Neuronal stem cell (in vitro differentiated cells): ENCODE data around the gene DLGAP4.

Source experiments
- DNase-seq: peaks from one replicate; pipeline ENCODE4 v3.0.0-alpha.2; 2013; ENCODE audit warnings: low spot score
- H2AFZ ChIP-seq: one replicate; pipeline ENCODE4 v1.6.1; 2013; ENCODE audit warnings: mild to moderate bottlenecking, low read length, inconsistent platforms
- H2AK5ac ChIP-seq: 2 replicates; pipeline ENCODE4 v1.6.1; 2013; ENCODE audit warnings: low read depth, mild to moderate bottlenecking, inconsistent platforms, low read length, moderate library complexity, mixed read lengths
- H2BK120ac ChIP-seq: 2 replicates; pipeline ENCODE4 v1.6.1; 2013; ENCODE audit warnings: low read depth, mild to moderate bottlenecking, inconsistent platforms, low read length, moderate library complexity, mixed read lengths
- H2BK12ac ChIP-seq: one replicate; pipeline ENCODE4 v1.6.1; 2013; ENCODE audit warnings: low read length, inconsistent platforms
- H2BK15ac ChIP-seq: 2 replicates; pipeline ENCODE4 v1.6.1; 2013; ENCODE audit warnings: mild to moderate bottlenecking, low read length, inconsistent platforms, mixed read lengths
- H2BK5ac ChIP-seq: one replicate; pipeline ENCODE4 v1.6.1; 2013; ENCODE audit warnings: inconsistent platforms, mild to moderate bottlenecking, low read length, moderate library complexity
- H3K14ac ChIP-seq: one replicate; pipeline ENCODE4 v1.6.1; 2013; ENCODE audit warnings: low read length, inconsistent platforms
- H3K18ac ChIP-seq: 2 replicates; pipeline ENCODE4 v1.6.1; 2013; ENCODE audit warnings: low read length, inconsistent platforms
- H3K23ac ChIP-seq: 2 replicates; pipeline ENCODE4 v1.6.1; 2013; ENCODE audit warnings: low read depth, mild to moderate bottlenecking, mixed read lengths, low read length, inconsistent platforms; ENCODE audit not compliant: poor library complexity
- H3K27ac ChIP-seq: replicated peaks from 3 replicates; pipeline ENCODE4 v1.5.1; 2013; ENCODE audit warnings: low read length, inconsistent platforms
- H3K27me3 ChIP-seq, 3 experiments: 2 replicates each; pipeline ENCODE4 v1.6.1; 2013; ENCODE audit warnings: low read length in 3 of 3, mild to moderate bottlenecking in 2 of 3, inconsistent platforms in 1 of 3, low read depth in 1 of 3, mixed read lengths in 1 of 3, moderate library complexity in 1 of 3; ENCODE audit not compliant: control insufficient read depth in 3 of 3, insufficient read depth in 3 of 3
- H3K36me3 ChIP-seq, 2 donors: replicated peaks in 1 of 2; 2 replicates each; pipeline ENCODE4 v1.6.1; 2013; ENCODE audit warnings: low read length in 2 of 2; ENCODE audit not compliant: control insufficient read depth in 2 of 2, insufficient read depth in 2 of 2
- H3K4ac ChIP-seq: 2 replicates; pipeline ENCODE4 v1.6.1; 2013; ENCODE audit warnings: inconsistent platforms, mild to moderate bottlenecking, low read length, moderate library complexity
- H3K4me1 ChIP-seq, 2 donors: 1 replicate in 1 of 2; 2 replicates in 1 of 2; pipeline ENCODE4 v1.6.1; 2013; ENCODE audit warnings: low read length in 2 of 2, low read depth in 1 of 2; ENCODE audit not compliant: control insufficient read depth in 2 of 2, insufficient read depth in 1 of 2
- H3K4me2 ChIP-seq: one replicate; pipeline ENCODE4 v1.6.1; 2013; ENCODE audit warnings: mild to moderate bottlenecking, low read length, inconsistent platforms; ENCODE audit not compliant: insufficient read depth, poor library complexity, severe bottlenecking
- H3K4me3 ChIP-seq, 2 donors: 2 replicates each; pipeline ENCODE4 v1.5.1; 2013; ENCODE audit warnings: low read length in 2 of 2, mild to moderate bottlenecking in 2 of 2, inconsistent platforms in 1 of 2, moderate library complexity in 1 of 2
- H3K79me1 ChIP-seq: one replicate; pipeline ENCODE4 v1.6.1; 2013; ENCODE audit warnings: low read depth, mild to moderate bottlenecking, inconsistent platforms, low read length, moderate library complexity
- H3K9ac ChIP-seq: one replicate; pipeline ENCODE4 v1.6.1; 2013; ENCODE audit warnings: mild to moderate bottlenecking, low read depth, low read length, inconsistent platforms; ENCODE audit not compliant: poor library complexity
- H3K9me3 ChIP-seq, 2 donors: replicated peaks in 1 of 2; 2 replicates each; pipeline versions ENCODE3 to v1.6.1; 2013; ENCODE audit warnings: low read length in 2 of 2, mild to moderate bottlenecking in 2 of 2, inconsistent platforms in 1 of 2, low read depth in 1 of 2, mixed read lengths in 1 of 2, moderate library complexity in 1 of 2; ENCODE audit not compliant: control insufficient read depth in 2 of 2, insufficient read depth in 1 of 2
- H4K8ac ChIP-seq: one replicate; pipeline ENCODE4 v1.6.1; 2013; ENCODE audit warnings: low read depth, mild to moderate bottlenecking, inconsistent platforms, low read length, moderate library complexity
- H4K91ac ChIP-seq: one replicate; pipeline ENCODE4 v1.6.1; 2013; ENCODE audit warnings: low read length, low read depth, mild to moderate bottlenecking, inconsistent platforms; ENCODE audit not compliant: poor library complexity
- WGBS, 2 donors: extraction: QIAGEN DNeasy Blood & Tissue Kit; methylation state at CpG; one replicate each; pipeline ENCODE4 v1.1.7; 2013; ENCODE audit warnings: missing lambda C conversion rate in 2 of 2, mixed read lengths in 1 of 2; ENCODE audit not compliant: insufficient read length in 2 of 2, insufficient replicate concordance in 1 of 2; ENCODE audit errors: extremely low coverage in 2 of 2; 5-methylcytosine and 5-hydroxymethylcytosine counted together

The DLGAP4 gene

GRCh38 chr20:36261389-36262105 lies 44.6 kb upstream of the DLGAP4 start:
- no peak overlapping the region for H2BK120ac ChIP-seq
- H3K4me3 ChIP-seq: no peak overlapping the region
- peak overlapping the region; percentile 31 for H2BK15ac ChIP-seq
- H3K36me3 ChIP-seq: peaks cover 6 to 9% of the 10 kb centered on the region in 2 donors
- H3K4me1 ChIP-seq: peaks cover 0 to 8% of the 10 kb centered on the region in 2 donors
- no peaks in the 10 kb centered on the region for H3K79me1 ChIP-seq
- H3K9ac ChIP-seq: peak overlapping the region; percentile 38
- DNase-seq: no peak
- H3K9me3 ChIP-seq: no peaks in the 10 kb centered on the region
- H2AK5ac ChIP-seq: peak overlapping the region; percentile 61
- H3K18ac ChIP-seq: peak overlapping the region; percentile 67
- peak overlapping the region; percentile 47 for H3K23ac ChIP-seq
- H4K8ac ChIP-seq: no peak overlapping the region
- no peaks in the 10 kb centered on the region for H3K27me3 ChIP-seq
- no peak overlapping the region for H2AFZ ChIP-seq
- no peak overlapping the region for H3K14ac ChIP-seq
- H4K91ac ChIP-seq: no peak overlapping the region
- no peak overlapping the region for H3K4me2 ChIP-seq
- H2BK12ac ChIP-seq: no peak overlapping the region
- no CpG with 5 or more reads among the region's 12 CpGs for WGBS, 2 donors
- H3K27ac ChIP-seq: no peak overlapping the region
- H3K4ac ChIP-seq: no peak overlapping the region
- H2BK5ac ChIP-seq: no peak overlapping the region

- Histone ChIP-seq H3K4me1 (peaks cover 0 to 8% of the 10 kb centered on the region in 2 donors), H3K9me3 (no peaks in the 10 kb centered on the region), H4K91ac (peak overlapping the region; percentile 41), H3K18ac (no peak overlapping the region), H3K9ac (no peak overlapping the region), H3K23ac (no peak overlapping the region), H3K27ac (no peak overlapping the region), H2BK5ac (no peak overlapping the region), H3K36me3 (peaks cover 2 to 4% of the 10 kb centered on the region in 2 donors), H4K8ac (no peak overlapping the region), H3K4me3 (no peak overlapping the region), H3K4ac (no peak overlapping the region), H3K79me1 (no peaks in the 10 kb centered on the region), H2AFZ (no peak overlapping the region), H2BK120ac (no peak overlapping the region), H3K4me2 (no peak overlapping the region), H3K14ac (no peak overlapping the region), H3K27me3 (no peaks in the 10 kb centered on the region), H2BK12ac (no peak overlapping the region), H2BK15ac (no peak overlapping the region), H2AK5ac (peak overlapping the region; percentile 47)
- DNase-seq: no peak
- WGBS, 2 donors: no CpG with 5 or more reads among the region's 12 CpGs
These were observed 43.7 kb upstream of the DLGAP4 start for GRCh38 chr20:36262440-36262839.

GRCh38 chr20:36264426-36265246 lies 41.5 kb upstream of the DLGAP4 start:
- H3K4me3 ChIP-seq: no peak overlapping the region
- H3K9ac ChIP-seq: peak overlapping the region; percentile 50
- peak overlapping the region; percentile 44 for H3K18ac ChIP-seq
- H3K4me1 ChIP-seq: peaks cover 5 to 7% of the 10 kb centered on the region in 2 donors
- no peak overlapping the region for H3K4me2 ChIP-seq
- H2BK12ac ChIP-seq: no peak overlapping the region
- peak overlapping the region; percentile 69 for H3K23ac ChIP-seq
- H4K91ac ChIP-seq: no peak overlapping the region
- H3K27me3 ChIP-seq: no peaks in the 10 kb centered on the region
- no peak overlapping the region for H3K14ac ChIP-seq
- no peak overlapping the region for H3K4ac ChIP-seq
- H3K27ac ChIP-seq: no peak overlapping the region
- peak overlapping the region; percentile 14 for H2AK5ac ChIP-seq
- peak overlapping the region; percentile 56 for H2BK120ac ChIP-seq
- H2BK15ac ChIP-seq: no peak overlapping the region
- H3K9me3 ChIP-seq: no peaks in the 10 kb centered on the region
- no peaks in the 10 kb centered on the region for H3K79me1 ChIP-seq
- no CpG with 5 or more reads among the region's 20 CpGs for WGBS, 2 donors
- DNase-seq: no peak
- H3K36me3 ChIP-seq: no peaks in the 10 kb centered on the region
- no peak overlapping the region for H4K8ac ChIP-seq
- no peak overlapping the region for H2BK5ac ChIP-seq
- no peak overlapping the region for H2AFZ ChIP-seq

GRCh38 chr20:36266189-36266588 lies 40.0 kb upstream of the DLGAP4 start:
- Histone ChIP-seq H3K18ac (no peak overlapping the region), H3K23ac (no peak overlapping the region), H2BK120ac (no peak overlapping the region), H3K27me3 (no peaks in the 10 kb centered on the region), H4K91ac (no peak overlapping the region), H2BK12ac (no peak overlapping the region), H3K9ac (peak overlapping the region; percentile 6), H4K8ac (no peak overlapping the region), H3K4me3 (no peak overlapping the region), H3K79me1 (no peaks in the 10 kb centered on the region), H3K9me3 (no peaks in the 10 kb centered on the region), H3K4ac (no peak overlapping the region), H2AK5ac (no peak overlapping the region), H2AFZ (no peak overlapping the region), H3K14ac (no peak overlapping the region), H3K4me1 (peaks cover 4 to 8% of the 10 kb centered on the region in 2 donors), H3K27ac (no peak overlapping the region), H2BK15ac (no peak overlapping the region), H2BK5ac (no peak overlapping the region), H3K4me2 (no peak overlapping the region), H3K36me3 (no peaks in the 10 kb centered on the region)
- WGBS, 2 donors: no CpG with 5 or more reads among the region's 6 CpGs
- DNase-seq: no peak
